ENCODE results near the gene NFAT5. TPM values are rescaled to one million over a fixed set of nuclear protein-coding genes. Genes with fewer than 3 reads are reported as not detected.

Gene NFAT5
- polyA plus RNA-seq, 3 donors = 2.4 to 6.9 (median 2.5) TPM

- Histone ChIP-seq H3K27ac (ENCODE audit: low read depth in 1 of 2, low read length in 2 of 2) (no peak overlapping the region), H3K27me3 (ENCODE audit: control insufficient read depth in 2 of 2, insufficient read depth in 2 of 2, low read length in 2 of 2) (no peaks in the 10 kb centered on the region), H4K20me1 (ENCODE audit: insufficient read depth, low read length) (peaks cover 96% of the 10 kb centered on the region), H3K9ac (ENCODE audit: insufficient read depth, low read length, poor library complexity, severe bottlenecking) (no peak overlapping the region), H3K4me3 (replicated peaks in 1 of 3; ENCODE audit: low read depth in 2 of 3, low read length in 3 of 3) (no peak overlapping the region), H2AFZ (ENCODE audit: insufficient read depth, low read depth, low read length, poor library complexity, severe bottlenecking) (no peak overlapping the region), H3K4me1 (ENCODE audit: control insufficient read depth in 1 of 2, insufficient read depth in 2 of 2, low read length in 2 of 2) (peaks cover 0 to 2% of the 10 kb centered on the region in 2 donors), H3K79me2 (ENCODE audit: insufficient read depth, low read length) (peaks cover 4% of the 10 kb centered on the region), H3K4me2 (replicated peaks; ENCODE audit: extremely low read depth, low read length, poor library complexity, severe bottlenecking) (no peak overlapping the region), H3K9me3 (replicated peaks in 1 of 2; ENCODE audit: control insufficient read depth in 1 of 2, insufficient read depth in 1 of 2, low read length in 2 of 2) (no peaks in the 10 kb centered on the region), H3K36me3 (replicated peaks in 1 of 2; ENCODE audit: control insufficient read depth in 1 of 2, insufficient read depth in 2 of 2, low read length in 2 of 2) (peaks cover 0 to 5% of the 10 kb centered on the region in 2 donors)
- WGBS (ENCODE audit: insufficient coverage) = no CpG with 5 or more reads among the region's 1 CpG
- no peak overlapping the region for H3K4me3 Mint-ChIP-seq
- peaks cover 4% of the 10 kb centered on the region for H3K4me1 Mint-ChIP-seq
- no peak for DNase-seq
- no peak overlapping the region for H3K27ac Mint-ChIP-seq
- intact Hi-C loops (cut with micrococcal nuclease) = no loop called here
- H3K27me3 Mint-ChIP-seq (ENCODE audit: low read depth in 3 of 3) = peaks cover 0 to 2% (median 0%) of the 10 kb centered on the region in 3 donors
- H3K36me3 Mint-ChIP-seq = peaks cover 8 to 15% of the 10 kb centered on the region in 2 donors
- no peaks in the 10 kb centered on the region for H3K9me3 Mint-ChIP-seq
- no peak for TF ChIP-seq CTCF (IDR thresholded peaks at IDR 0.05)
Measured at GRCh38 chr16:69618307-69618706, 52.5 kb downstream of the NFAT5 start.

- Histone ChIP-seq H3K4me2 (replicated peaks; ENCODE audit: extremely low read depth, low read length, poor library complexity, severe bottlenecking) (no peak overlapping the region), H3K27ac (ENCODE audit: low read depth in 1 of 2, low read length in 2 of 2) (no peak overlapping the region), H3K4me3 (replicated peaks in 1 of 3; ENCODE audit: low read depth in 2 of 3, low read length in 3 of 3) (no peak overlapping the region), H3K79me2 (ENCODE audit: insufficient read depth, low read length) (peaks cover 4% of the 10 kb centered on the region), H2AFZ (ENCODE audit: insufficient read depth, low read depth, low read length, poor library complexity, severe bottlenecking) (no peak overlapping the region), H4K20me1 (ENCODE audit: insufficient read depth, low read length) (peaks cover 92% of the 10 kb centered on the region), H3K27me3 (ENCODE audit: control insufficient read depth in 2 of 2, insufficient read depth in 2 of 2, low read length in 2 of 2) (no peaks in the 10 kb centered on the region), H3K4me1 (ENCODE audit: control insufficient read depth in 1 of 2, insufficient read depth in 2 of 2, low read length in 2 of 2) (no peaks in the 10 kb centered on the region), H3K9me3 (replicated peaks in 1 of 2; ENCODE audit: control insufficient read depth in 1 of 2, insufficient read depth in 1 of 2, low read length in 2 of 2) (no peaks in the 10 kb centered on the region), H3K36me3 (replicated peaks in 1 of 2; ENCODE audit: control insufficient read depth in 1 of 2, insufficient read depth in 2 of 2, low read length in 2 of 2) (peaks cover 0 to 5% of the 10 kb centered on the region in 2 donors), H3K9ac (ENCODE audit: insufficient read depth, low read length, poor library complexity, severe bottlenecking) (no peak overlapping the region)
- no peak for DNase-seq
- H3K4me1 Mint-ChIP-seq = peaks cover under 1% of the 10 kb centered on the region
- H3K4me3 Mint-ChIP-seq = no peak overlapping the region
- no peak overlapping the region for H3K27ac Mint-ChIP-seq
- WGBS (ENCODE audit: insufficient coverage) = no CpG with 5 or more reads among the region's 3 CpGs
- peaks cover 8 to 18% of the 10 kb centered on the region in 2 donors for H3K36me3 Mint-ChIP-seq
- H3K9me3 Mint-ChIP-seq = no peaks in the 10 kb centered on the region
- no peak for TF ChIP-seq CTCF (IDR thresholded peaks at IDR 0.05)
- intact Hi-C loops (cut with micrococcal nuclease) = no loop called here
- H3K27me3 Mint-ChIP-seq (ENCODE audit: low read depth in 3 of 3) = peaks cover 0 to 2% (median 0%) of the 10 kb centered on the region in 3 donors
Measured at GRCh38 chr16:69618721-69619120, 53.0 kb downstream of the NFAT5 start.

All from CD14-positive monocyte (primary cell).